Mesodermal cell (in vitro differentiated cells): ENCODE data around the gene TMEM54. TPM values are rescaled to one million over a fixed set of nuclear protein-coding genes. Genes with fewer than 3 reads are reported as not detected.

Experiments used
- H3K27ac ChIP-seq: 2 replicates; pipeline ENCODE4 v1.7.0; 2013; ENCODE audit warnings: mild to moderate bottlenecking, low read depth, low read length, moderate library complexity; ENCODE audit not compliant: severe bottlenecking
- H3K36me3 ChIP-seq: 2 replicates; pipeline ENCODE4 v1.7.1; 2013; ENCODE audit warnings: mild to moderate bottlenecking, low read length, moderate library complexity; ENCODE audit not compliant: control insufficient read depth, insufficient read depth
- H3K4me1 ChIP-seq: one replicate; pipeline ENCODE4 v1.7.1; 2013; ENCODE audit warnings: mild to moderate bottlenecking, low read length; ENCODE audit not compliant: insufficient read depth, control insufficient read depth, poor library complexity, severe bottlenecking
- H3K4me3 ChIP-seq: 2 replicates; pipeline ENCODE4 v1.7.0; 2013; ENCODE audit warnings: low read length, control low read depth, mild to moderate bottlenecking; ENCODE audit not compliant: insufficient read depth, poor library complexity, severe bottlenecking; ENCODE audit errors: extremely low read depth
- H3K9me3 ChIP-seq: 2 replicates; pipeline ENCODE4 v1.7.1; 2013; ENCODE audit warnings: mild to moderate bottlenecking, low read length, moderate library complexity; ENCODE audit not compliant: control insufficient read depth
- WGBS, 2 experiments: methylation state at CpG; one replicate each; pipeline ENCODE4 v1.1.5; 2013; ENCODE audit warnings: missing lambda C conversion rate in 2 of 2; ENCODE audit not compliant: insufficient coverage in 2 of 2; 5-methylcytosine and 5-hydroxymethylcytosine counted together
- polyA plus RNA-seq, 2 experiments: library from polyadenylated mRNA; stranded (reverse); fragments of 50-300 nt; gene quantifications; one replicate each; pipeline ENCODE4 v1.2.3, GENCODE V29; 2013

Gene TMEM54
- polyA plus RNA-seq (2013, experiment 1 of 2) = 35.4 TPM
- polyA plus RNA-seq (2013, experiment 2 of 2) = 29.4 TPM

- Histone ChIP-seq H3K4me3 (peak within 1 kb of the TSS; percentile 44), H3K9me3 (no peaks in the 10 kb centered on the region), H3K4me1 (no peaks in the 10 kb centered on the region), H3K27ac (no peak within 1 kb of the TSS), H3K36me3 (no peaks in the 10 kb centered on the region)
- 2 to 5% methylated on average over 51 to 54 of the region's 92 CpGs for WGBS, 2 experiments
These were observed at the start of gene TMEM54 for GRCh38 chr1:32900956-32901822. Gene TMEM54 (minus strand): TSS chr1:32901389. CDS start chr1:32901238, 151 bp downstream.

GRCh38 chr1:32949519-32949918 is 48.3 kb upstream of the TMEM54 start:
- Histone ChIP-seq H3K27ac (no peak overlapping the region), H3K36me3 (peaks cover 23% of the 10 kb centered on the region), H3K9me3 (no peaks in the 10 kb centered on the region), H3K4me3 (no peak overlapping the region), H3K4me1 (peaks cover 6% of the 10 kb centered on the region)
- 90 to 100% methylated on average over 4 to 5 of the region's 5 CpGs for WGBS, 2 experiments

- no CpG with 5 or more reads among the region's 1 CpG for WGBS, 2 experiments
- Histone ChIP-seq H3K4me3 (no peak overlapping the region), H3K27ac (no peak overlapping the region), H3K4me1 (peaks cover 6% of the 10 kb centered on the region), H3K36me3 (peaks cover 29% of the 10 kb centered on the region), H3K9me3 (no peaks in the 10 kb centered on the region)
These were observed 47.7 kb upstream of the TMEM54 start for GRCh38 chr1:32948905-32949304.

- 100% methylated on average over 1 of the region's 1 CpG; no CpG with 5 or more reads in 1 of the 2 experiments for WGBS, 2 experiments
- Histone ChIP-seq H3K9me3 (no peaks in the 10 kb centered on the region), H3K4me1 (peaks cover under 1% of the 10 kb centered on the region), H3K36me3 (peaks cover 35% of the 10 kb centered on the region), H3K27ac (no peak overlapping the region), H3K4me3 (no peak overlapping the region)
These were observed 47.2 kb upstream of the TMEM54 start for GRCh38 chr1:32948390-32948722.

- WGBS, 2 experiments = 79 to 91% methylated on average over 5 of the region's 6 CpGs
- H3K4me1 ChIP-seq = no peaks in the 10 kb centered on the region
- H3K9me3 ChIP-seq = no peaks in the 10 kb centered on the region
- no peak overlapping the region for H3K27ac ChIP-seq
- H3K36me3 ChIP-seq = peaks cover 39% of the 10 kb centered on the region
- no peak overlapping the region for H3K4me3 ChIP-seq
These were observed 46.6 kb upstream of the TMEM54 start for GRCh38 chr1:32947669-32948389.

- Histone ChIP-seq H3K36me3 (peaks cover 52% of the 10 kb centered on the region), H3K4me1 (no peaks in the 10 kb centered on the region), H3K4me3 (no peak overlapping the region), H3K27ac (no peak overlapping the region), H3K9me3 (no peaks in the 10 kb centered on the region)
- WGBS, 2 experiments = 93 to 100% methylated on average over 2 of the region's 2 CpGs
These were observed 45.2 kb upstream of the TMEM54 start for GRCh38 chr1:32946413-32946812.

- H3K4me1 ChIP-seq = no peaks in the 10 kb centered on the region
- H3K4me3 ChIP-seq = no peak overlapping the region
- no peaks in the 10 kb centered on the region for H3K9me3 ChIP-seq
- no peak overlapping the region for H3K27ac ChIP-seq
- peaks cover 69% of the 10 kb centered on the region for H3K36me3 ChIP-seq
These were observed 43.0 kb upstream of the TMEM54 start for GRCh38 chr1:32944180-32944579.

GRCh38 chr1:32939655-32940371 is 38.6 kb upstream of the TMEM54 start:
- no peaks in the 10 kb centered on the region for H3K4me1 ChIP-seq
- H3K4me3 ChIP-seq = no peak overlapping the region
- no peak overlapping the region for H3K27ac ChIP-seq
- H3K9me3 ChIP-seq = no peaks in the 10 kb centered on the region
- 85 to 92% methylated on average over 2 to 4 of the region's 4 CpGs for WGBS, 2 experiments
- peaks cover 77% of the 10 kb centered on the region for H3K36me3 ChIP-seq

GRCh38 chr1:32937061-32937460 is 35.9 kb upstream of the TMEM54 start:
- Histone ChIP-seq H3K4me3 (no peak overlapping the region), H3K27ac (no peak overlapping the region), H3K9me3 (no peaks in the 10 kb centered on the region), H3K4me1 (peaks cover 8% of the 10 kb centered on the region), H3K36me3 (peaks cover 52% of the 10 kb centered on the region)
- WGBS, 2 experiments = 91 to 96% methylated on average over 3 to 4 of the region's 4 CpGs

GRCh38 chr1:32934535-32934934 is 33.3 kb upstream of the TMEM54 start:
- H3K4me1 ChIP-seq = peaks cover 8% of the 10 kb centered on the region
- H3K9me3 ChIP-seq = no peaks in the 10 kb centered on the region
- 92 to 95% methylated on average over 7 to 9 of the region's 10 CpGs for WGBS, 2 experiments
- peak overlapping the region; percentile 87 for H3K27ac ChIP-seq
- H3K36me3 ChIP-seq = peaks cover 30% of the 10 kb centered on the region
- H3K4me3 ChIP-seq = no peak overlapping the region
